GM21367 (cell line): ENCODE data around the gene KLF12.
A peak's percentile ranks its signal among the peaks of the same experiment; 100 is the strongest.

ENCODE experiments used
- ATAC-seq: cut with Tn5 transposase; IDR thresholded peaks from one replicate; pipeline ENCODE4 v1.9.1; 2021; ENCODE audit not compliant: unreplicated experiment

The KLF12 gene

DNA sequence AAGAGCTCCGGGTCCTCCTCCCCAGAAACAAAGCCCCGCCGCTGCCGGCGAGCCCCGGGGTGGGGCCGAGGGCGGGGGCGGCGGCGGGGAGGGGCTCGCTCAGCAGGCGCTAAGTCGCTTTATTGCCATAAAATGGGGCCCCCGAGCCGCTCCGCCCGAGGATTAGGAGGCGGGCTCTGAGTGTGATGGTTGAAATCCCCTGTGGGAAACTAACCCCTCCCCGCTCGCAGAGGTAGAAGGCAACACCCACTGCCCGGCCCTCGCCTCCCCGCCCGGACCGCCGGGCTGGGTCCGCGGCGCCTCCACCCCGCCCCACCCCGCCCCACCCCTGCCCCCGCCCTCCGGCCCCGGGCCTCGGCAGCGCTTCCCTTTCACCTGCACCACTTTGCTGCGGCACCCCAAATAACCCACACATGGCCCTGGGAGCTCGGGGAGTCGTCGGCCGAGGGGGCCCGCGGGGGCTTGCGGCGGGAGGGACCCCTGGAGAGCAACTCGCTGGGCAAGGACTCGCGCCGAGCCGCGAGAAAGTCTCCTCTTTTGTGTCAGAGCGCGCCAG lies at the start of gene KLF12:
Gene KLF12, minus strand, starts transcription at position 184 of the 556 bp plus-strand sequence.
- ATAC-seq, result peak; percentile 61

DNA sequence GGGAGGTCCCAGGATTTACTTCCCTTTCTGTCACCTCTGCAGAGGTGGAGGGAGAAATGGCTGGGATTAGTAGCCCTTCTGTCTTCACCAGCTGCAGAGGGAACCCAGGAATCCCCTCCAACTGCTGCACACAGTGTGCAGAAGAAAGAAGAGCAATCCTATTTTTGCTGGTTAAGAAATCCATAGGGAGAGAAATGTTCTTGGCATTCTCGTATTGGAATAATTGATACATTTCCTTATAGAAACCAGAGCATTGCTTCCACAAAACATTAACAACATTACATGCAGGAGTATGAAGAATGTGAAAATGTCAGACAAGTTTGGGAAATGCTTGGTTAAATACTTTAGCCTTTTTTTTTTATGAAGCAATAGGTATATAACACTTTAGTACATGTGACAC lies 48.3 kb upstream of the KLF12 start:
- ATAC-seq, result no peak

DNA sequence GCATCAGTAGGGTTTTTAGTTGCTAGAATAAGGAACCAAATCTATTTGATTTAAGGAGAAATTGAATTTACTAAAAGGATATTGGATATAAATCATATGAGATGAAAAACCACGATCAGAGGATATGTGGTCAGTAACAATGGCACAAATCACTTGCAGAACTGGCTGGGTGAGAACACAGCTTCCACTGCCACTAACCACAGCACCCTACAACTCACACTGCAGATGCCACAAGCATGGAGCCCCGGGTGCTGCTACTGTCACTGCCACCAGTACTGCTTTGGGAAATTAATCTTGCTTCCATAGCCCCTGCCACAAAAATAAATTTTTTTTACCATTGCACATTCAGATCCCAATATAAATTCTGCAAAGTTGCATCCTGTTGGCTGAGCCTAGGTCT lies 40.6 kb upstream of the KLF12 start:
- ATAC-seq, result no peak

DNA sequence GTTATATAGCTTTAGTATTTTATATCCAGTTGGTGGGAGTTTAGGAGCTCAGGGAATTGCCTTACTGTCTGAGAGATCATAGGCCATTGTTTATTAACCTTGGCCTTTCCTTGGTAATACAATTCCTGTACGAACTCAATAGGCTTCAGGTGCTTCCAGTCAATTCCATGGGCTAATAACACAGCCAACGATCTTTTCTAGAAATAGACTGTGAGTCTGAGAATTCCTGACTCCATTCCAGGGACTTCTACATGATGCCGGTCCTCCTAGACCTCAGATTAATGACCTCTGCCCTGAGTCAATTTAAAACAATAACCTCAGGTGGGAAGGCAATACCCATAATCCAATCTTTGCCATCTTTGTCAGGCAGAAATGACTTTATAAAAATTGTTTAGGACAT lies 39.6 kb upstream of the KLF12 start:
- no peak for ATAC-seq

DNA sequence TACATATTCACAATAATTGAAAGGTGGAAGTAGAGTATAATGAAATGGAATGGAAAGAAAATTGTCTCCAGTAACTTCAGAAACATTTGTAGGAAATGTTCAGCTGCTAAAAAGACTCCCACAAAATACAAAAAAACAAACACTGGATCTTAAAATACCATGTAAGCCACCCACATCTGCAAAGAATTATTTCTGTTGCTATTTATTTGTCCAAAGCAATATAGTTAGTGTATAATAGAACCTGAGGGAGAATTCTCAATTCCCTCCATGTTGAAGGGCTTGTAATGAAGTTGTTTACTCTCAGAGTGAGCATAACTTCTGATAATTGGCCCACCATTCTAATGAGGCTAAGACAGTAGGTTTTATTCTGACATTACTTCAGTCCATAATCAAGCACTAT lies 37.4 kb upstream of the KLF12 start:
- ATAC-seq, result no peak

DNA sequence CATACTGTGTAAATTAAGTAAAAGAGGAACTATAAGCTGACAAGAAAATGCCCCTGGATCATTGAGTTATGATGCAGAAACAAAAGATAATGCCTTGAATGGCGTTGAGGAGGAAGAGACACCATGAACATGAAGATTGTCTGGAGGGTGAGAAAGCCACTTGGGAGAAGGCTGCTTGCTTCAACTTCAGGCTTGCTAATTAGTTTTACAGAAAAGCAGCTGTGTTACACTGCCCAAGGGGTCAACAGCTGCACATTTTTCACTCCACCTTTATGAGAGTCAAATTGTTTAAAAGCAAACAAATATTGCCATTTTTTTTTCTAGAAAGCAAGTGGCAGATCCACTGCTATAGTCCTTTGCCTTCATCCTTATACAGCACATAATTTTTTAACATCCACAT lies 35.5 kb upstream of the KLF12 start:
- no peak for ATAC-seq

DNA sequence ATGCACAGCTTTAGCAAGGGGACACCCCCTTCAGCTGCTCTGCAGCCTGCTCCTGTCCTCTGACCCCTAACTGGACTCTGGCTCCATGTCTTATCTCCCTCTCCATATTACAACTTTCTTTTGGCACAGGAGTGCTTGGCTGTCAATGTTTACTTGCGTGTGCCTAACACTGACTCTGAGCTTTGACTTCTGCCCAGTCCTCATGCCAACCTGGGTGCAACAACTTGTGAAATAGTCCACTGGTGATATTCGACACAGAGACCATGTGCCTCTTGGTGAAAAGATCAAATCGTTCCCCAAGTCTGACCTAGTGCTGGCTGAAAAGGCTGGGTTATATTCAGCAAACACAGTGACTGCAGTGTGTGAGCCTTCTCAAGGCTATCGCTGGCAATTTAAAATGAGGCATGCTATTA lies 34.1 kb upstream of the KLF12 start:
- ATAC-seq, result no peak

DNA sequence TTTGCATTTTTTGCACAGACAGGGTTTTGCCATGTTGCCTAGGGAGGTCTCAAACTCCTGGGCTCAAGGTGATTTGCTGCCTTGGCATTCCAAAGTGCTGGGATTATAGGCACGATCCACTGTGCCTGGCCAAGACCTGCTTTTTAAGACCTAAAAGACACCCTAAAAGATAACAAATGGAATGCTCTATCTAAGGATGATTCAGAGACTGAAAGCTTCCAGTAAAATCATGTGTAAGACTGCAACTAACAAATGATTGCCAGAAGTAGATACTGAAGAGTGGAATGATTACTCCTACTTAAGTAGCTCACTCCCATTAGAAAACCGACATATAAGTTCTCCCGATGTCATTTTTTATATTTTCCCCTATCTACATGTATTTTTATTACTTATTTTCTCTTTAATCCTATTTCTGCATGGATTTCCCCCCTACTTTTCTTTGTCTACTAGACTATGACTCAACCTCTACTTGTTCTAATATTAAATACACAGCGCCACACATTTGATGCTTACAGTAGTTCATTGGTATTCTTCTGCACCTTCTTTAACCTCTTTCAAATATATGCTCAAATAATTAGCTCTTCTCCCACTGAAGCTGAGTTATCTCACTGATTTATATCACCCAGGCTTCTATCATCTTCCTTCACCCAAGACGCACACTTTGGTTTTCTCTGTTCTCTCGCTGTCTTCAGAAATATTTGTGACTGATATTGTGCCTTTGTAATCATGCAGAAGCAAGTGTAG lies 32.2 kb upstream of the KLF12 start:
- no peak for ATAC-seq

DNA sequence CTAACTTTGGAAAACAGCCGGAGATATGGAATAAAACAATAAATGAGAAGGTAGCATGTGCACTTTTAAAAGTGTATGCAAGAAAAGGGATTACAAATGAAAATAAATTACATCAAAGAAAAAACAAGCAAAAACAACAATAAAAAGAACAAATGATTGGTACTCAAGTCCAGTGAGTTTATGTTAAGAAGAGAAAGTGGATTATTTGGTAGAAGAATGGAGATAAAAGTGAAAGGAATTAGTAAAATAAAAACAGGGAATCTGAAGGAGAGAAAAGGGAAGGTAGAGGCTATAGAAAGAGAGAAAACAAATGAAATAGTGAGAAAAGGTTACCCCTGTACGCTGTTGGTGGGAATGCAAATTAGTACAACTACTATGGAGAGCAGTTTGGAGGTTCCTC lies 28.6 kb upstream of the KLF12 start:
- ATAC-seq, result no peak

DNA sequence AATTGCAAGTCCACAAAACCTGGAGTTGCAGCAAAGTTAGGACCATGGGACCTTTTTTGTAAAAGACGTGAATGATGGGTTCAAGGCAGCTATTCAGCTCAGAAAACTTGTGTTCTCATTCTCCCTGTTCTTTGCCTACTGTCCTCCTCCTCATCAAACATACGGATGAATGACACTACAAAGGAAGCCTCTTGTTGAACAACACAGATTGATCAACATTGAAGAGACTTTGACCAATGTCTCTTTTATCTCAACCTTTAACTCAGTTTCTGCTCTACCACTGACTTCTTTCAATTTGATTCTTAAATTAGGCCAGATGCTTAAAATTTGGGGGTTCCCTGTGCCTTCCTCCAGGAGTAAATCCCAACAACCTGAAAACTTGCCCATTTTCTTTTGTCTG lies 27.9 kb upstream of the KLF12 start:
- no peak for ATAC-seq

DNA sequence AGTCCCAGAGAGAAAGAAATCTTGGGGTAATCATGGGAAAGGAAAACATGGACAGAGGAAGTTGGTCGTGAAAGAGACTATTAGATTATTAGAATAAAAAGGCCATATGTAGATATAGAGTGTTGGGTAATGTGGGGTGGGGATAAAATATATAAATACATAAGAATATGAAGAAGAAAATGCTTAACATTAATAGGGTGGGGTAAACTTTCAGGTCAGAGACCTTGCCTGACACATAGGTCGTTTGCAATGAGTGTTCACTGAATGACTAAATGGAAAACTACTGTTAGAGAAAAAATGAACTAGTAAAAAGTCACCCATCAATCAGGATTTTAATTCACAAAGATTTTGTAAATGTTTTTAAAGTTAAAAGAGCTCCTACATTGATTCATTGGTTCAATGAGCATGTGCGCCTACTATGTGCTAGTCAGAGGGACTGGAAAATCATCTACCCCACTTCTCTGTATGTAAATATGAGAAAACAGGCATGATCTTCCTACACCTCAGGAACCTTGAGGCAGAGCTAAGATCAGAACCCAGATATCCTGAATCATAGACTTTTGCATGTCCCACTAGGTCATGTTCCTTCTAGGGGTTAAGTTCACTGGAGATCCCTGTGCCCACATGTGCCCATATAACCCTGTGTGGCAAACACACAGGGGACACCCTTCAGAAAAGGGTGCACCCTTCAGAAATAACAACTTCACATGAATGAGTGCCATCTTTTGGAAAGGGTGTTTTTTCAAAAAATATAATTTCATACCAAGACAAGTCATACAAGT lies 24.6 kb upstream of the KLF12 start:
- no peak for ATAC-seq

DNA sequence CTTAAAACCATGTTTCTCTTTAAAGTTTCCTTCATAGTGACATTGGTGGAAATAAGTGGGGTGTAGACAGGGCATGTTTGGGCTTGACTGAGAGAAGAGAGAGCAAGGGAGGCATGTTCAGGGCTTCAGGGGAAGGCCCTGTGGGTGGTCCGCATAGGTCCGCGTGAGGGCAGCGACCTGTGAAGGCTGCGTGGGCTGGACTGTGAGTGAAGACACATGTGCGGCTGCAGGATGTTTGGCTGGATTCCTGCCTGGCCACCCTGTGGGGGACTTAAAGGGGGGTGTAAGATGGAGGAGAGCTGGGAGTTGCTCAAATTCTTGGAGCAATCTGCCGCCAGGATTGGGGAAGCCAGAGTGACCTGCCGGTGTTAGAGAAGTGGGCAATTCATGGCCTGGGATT lies 23.8 kb upstream of the KLF12 start:
- ATAC-seq, result no peak

DNA sequence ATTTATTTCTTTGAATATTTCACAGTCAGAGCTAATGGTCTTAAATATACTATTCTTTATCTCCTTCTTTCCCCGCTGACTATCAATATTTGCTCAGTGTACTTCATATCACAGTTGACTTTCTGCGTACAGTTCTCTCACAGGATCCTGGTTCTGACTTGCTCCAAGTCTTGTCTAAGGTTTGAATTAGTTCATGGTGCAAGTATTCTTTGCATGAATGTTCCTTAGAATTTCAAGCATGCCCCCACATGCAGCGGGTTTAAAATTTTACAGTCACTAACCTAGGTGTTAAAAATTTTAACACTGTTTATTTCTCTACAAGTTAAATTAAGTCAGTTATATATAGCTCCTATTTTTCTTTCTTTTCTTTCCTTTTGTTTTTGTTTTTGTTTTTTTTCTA lies 20.8 kb upstream of the KLF12 start:
- ATAC-seq, result no peak

DNA sequence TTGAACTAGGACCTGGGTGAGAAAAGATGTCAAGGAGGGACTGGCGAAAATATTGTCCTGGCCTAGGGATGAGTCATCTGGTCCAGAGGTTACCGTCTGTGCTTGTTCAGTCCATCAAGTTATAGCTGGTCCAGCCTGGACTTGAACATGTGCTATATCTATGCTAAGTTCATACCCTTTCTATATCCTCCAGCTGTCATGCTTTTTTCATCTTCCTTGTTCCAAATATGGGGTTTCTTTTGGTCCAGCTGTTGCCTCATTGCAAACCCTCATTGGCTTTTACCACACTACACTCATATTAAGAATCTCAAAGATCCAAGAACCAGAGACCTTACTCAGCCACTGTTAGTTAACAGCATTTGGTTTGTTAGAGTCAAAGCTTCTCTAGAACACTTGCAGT lies 19.1 kb upstream of the KLF12 start:
- no peak for ATAC-seq

DNA sequence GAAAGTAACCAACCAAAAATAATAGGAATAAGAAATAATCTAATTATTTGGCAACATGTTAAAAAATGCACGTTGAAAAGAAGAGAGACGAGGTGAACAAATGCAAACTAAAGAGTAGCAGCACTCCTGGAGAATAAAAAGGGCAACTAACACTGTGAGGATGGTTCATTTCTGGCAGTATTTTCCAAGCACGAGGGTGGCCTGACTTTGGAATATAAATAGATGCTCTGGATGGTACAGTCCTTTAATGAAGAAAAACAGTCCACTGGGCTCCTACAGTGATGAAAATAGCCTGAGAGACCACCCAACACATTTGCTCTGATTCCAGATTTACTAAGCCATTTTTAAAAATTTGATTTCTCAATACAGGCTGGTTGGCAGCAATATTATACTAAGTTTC lies 17.7 kb upstream of the KLF12 start:
- ATAC-seq, result no peak

DNA sequence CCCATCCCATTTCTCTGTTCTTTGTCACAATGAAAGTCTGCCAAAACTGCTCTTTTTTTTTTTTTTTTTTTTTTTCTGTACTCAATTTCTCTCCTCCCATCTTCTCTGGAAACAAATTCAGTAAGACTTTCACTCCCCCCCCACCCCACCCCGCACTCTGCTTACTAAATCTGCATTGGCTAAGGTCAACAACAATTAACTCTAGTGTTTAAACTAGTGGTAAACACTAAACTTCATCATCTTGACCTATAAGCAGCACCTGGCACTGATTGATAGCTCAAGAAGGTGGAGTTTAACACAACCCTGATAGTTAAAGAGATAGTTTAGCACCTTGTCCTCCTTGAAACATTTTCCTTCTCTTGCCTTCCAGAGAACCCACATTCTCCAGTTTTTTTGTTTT lies 14.1 kb upstream of the KLF12 start:
- ATAC-seq, result no peak

DNA sequence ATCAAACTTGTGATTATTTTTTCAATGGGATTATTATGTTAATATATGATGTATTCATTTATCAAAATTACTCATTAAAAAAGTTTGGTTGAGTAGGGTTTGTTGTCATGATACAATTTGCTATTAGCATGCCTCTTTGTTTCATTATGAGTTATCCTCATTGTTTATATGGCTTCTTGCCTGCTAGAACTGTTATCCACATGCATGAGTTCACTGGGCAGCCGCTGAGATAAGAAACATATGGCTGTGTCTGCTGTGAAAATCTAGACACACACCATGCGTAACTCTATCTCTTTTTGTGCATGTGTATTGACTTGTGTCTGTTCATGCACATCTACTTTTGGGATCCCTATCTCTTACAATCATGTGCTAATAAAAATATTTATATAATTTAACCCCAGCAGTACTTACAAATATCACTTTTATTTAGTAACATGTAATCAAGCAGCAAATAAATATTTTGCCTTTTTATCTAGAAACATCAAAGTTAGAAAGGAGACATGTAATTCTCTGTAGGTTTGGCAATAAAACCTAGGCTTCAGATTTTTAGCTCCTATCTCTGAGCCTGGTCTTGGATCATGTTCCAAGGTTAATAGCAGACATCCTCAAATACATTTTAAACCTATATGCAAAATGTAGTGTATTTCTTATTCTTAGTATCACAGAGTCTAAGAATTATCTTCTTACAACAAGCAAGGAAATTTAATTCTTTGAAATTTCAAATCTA lies 11.2 kb upstream of the KLF12 start:
- ATAC-seq, result no peak

DNA sequence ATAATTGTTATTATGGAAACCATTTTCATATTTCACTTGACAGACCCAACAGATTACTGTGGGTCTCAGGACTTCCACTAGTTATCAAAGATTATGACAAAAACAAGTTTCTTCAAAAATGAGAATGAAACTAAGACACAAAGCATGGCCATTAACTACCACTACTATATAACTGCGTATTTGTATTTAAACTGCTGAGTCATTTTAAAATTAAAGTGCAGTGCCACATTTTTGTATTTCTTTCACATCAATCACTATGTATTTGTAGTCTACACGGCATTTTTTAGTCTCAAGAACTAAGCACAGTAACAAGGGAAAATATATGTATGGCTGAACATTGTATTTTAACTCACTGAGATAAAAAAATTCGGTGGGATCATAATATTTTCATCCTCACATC lies 10.1 kb upstream of the KLF12 start:
- no peak for ATAC-seq

DNA sequence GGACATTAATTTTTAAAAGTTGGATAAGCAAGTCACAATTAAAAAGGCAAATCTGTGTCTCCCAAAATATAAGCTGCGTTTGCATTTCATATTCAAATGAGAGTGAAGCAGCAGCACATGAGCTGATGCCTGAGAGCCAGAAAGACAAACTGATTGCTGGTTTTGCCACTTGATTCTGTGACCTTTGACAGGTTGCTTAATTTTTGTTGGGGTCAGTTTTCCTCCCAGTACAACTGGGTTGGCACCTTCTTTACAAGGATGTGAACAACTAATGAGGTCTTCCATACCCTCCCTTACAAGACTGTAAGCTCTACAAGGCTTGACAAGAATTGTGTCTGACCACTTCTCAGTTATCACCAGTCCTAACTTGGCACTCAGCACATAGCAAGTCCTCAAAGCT lies 8.1 kb upstream of the KLF12 start:
- no peak for ATAC-seq

DNA sequence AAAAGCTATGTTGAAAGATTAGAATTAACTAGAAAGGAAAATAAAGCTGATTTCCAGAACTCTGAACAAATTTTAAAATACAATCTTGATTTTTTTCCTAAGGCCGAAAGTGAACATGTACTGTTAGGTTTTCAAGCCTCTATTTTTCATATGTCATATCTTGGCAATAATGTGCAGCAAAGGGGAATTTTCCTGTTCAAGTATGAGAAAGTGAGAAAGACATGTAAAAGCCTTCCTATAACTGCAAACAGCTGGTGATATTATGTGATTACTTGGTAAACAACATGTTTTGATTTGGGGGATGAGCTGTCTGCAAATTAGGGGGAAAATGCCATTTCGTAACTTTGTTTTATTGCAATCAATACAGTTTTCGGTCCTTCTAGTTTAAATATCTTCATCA lies 4.0 kb upstream of the KLF12 start:
- no peak for ATAC-seq

DNA sequence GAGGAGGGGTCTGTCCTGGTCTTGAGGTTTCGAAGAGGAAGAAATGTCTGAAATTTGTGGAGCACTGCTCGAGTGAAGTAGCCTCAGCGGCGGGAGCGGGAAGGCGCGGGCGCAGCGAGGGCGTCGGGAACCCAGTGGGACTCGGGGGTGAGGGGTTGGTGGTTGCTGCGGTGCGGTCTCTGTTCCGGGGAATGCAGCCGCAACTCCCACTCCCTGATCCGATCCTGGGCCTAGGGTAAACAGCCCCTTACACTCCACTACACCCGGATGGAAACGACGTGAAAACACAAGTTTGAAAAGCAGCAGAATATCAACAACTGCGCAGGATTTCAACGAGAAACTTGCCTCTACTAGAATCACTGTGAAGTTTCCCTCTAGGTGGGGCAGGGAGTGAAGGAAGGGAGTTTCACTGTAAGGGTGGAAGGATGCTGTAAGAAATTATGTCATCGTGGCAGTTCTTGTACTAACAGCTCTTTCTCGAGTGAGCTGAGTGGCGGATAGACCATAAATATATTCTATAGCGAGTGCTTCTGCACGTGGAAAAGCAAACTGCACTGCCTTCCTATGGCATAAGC lies 2.0 kb upstream of the KLF12 start:
- ATAC-seq, result no peak
